A549 (cell line): ENCODE measurements around the gene CYP26A1. TPM values are rescaled to one million over a fixed set of nuclear protein-coding genes. Genes with fewer than 3 reads are reported as not detected.

Source experiments
- ATAC-seq, 2 experiments: fragments of 200-7000 bp in 1 of 2; fragments of >200 bp in 1 of 2; cut with Nextera tagmentation in 1 of 2; cut with Tn5 transposase in 1 of 2; 3 replicates each; pipeline versions ENCODE4 v1.8.0 to v1.9.1; 2018 to 2020; ENCODE audit warnings: mild to moderate bottlenecking in 1 of 2, moderate library complexity in 1 of 2
- CTCF ChIA-PET: fragments of 300-600 bp; sonication (Branson Sonifier 250); formaldehyde crosslinking; extraction: SDS; loops from one replicate; lab custom pipeline; 2021; ENCODE audit warnings: antibody characterized with exemption, inconsistent platforms; lab: Yijun Ruan, JAX
- POLR2A ChIA-PET: fragments of 350-600 bp; formaldehyde crosslinking; extraction: SDS; loops from one replicate; lab custom pipeline; 2021; ENCODE audit warnings: antibody characterized with exemption, inconsistent platforms; lab: Yijun Ruan, JAX
- DNase-seq, 2 experiments: peaks; one replicate each; pipeline versions ENCODE4 v3.0.0 to v3.0.0-alpha.2; 2011 to 2016; ENCODE audit warnings: low read depth in 1 of 2, low spot score in 1 of 2
- FAIRE-seq: peaks from 2 replicates; lab custom pipeline; 2011; peaks lifted over from hg19 to GRCh38; lab: Jason Lieb, UNC
- H3K27ac ChIP-seq, 2 experiments: fragments of >200 bp; sonication (Bioruptor Twin); formaldehyde crosslinking; 3 replicates each; pipeline ENCODE4 v1.5.1; 2016 to 2017
- H3K4me1 ChIP-seq: fragments of >200 bp; sonication (Bioruptor Twin); formaldehyde crosslinking; 3 replicates; pipeline ENCODE4 v1.6.1; 2016
- H3K4me2 ChIP-seq: fragments of >200 bp; sonication (Bioruptor Twin); formaldehyde crosslinking; 3 replicates; pipeline ENCODE4 v1.6.1; 2016
- H3K4me3 ChIP-seq: fragments of >200 bp; sonication (Bioruptor Twin); formaldehyde crosslinking; 3 replicates; pipeline ENCODE4 v1.5.1; 2016
- H3K9me3 ChIP-seq: fragments of >200 bp; sonication (Bioruptor Twin); formaldehyde crosslinking; 3 replicates; pipeline ENCODE4 v1.6.1; 2016
- ATOH8 ChIP-seq: fragments of 250-450 bp; sonication (Bioruptor Pico); IDR thresholded peaks from 2 replicates; pipeline ENCODE4 v1.5.0; 2020; ENCODE audit warnings: low read depth, mild to moderate bottlenecking, moderate library complexity
- CEBPB ChIP-seq, 2 experiments: fragments of >200 bp in 1 of 2; sonication (Bioruptor Twin) in 1 of 2; formaldehyde crosslinking in 1 of 2; IDR thresholded peaks; 2 replicates each; pipeline ENCODE4 v1.6.1; 2012 to 2016
- CHD4 ChIP-seq: fragments of 200-600 bp; sonication (generic); IDR thresholded peaks from 2 replicates; pipeline ENCODE4 v1.6.1; 2016; ENCODE audit warnings: antibody characterized with exemption, mild to moderate bottlenecking, borderline replicate concordance
- FOSB ChIP-seq: fragments of 250-450 bp; sonication (Bioruptor Pico); IDR thresholded peaks from 2 replicates; pipeline ENCODE4 v1.5.0; 2020; ENCODE audit warnings: mild to moderate bottlenecking, moderate library complexity
- FOSL2 ChIP-seq, 2 experiments: fragments of 450-650 bp in 1 of 2; fragments of >200 bp in 1 of 2; sonication (Bioruptor Twin) in 1 of 2; formaldehyde crosslinking; IDR thresholded peaks; 2 replicates each; pipeline versions ENCODE4 v1.5.0 to v1.6.1; 2016 to 2020; ENCODE audit warnings: mild to moderate bottlenecking in 1 of 2, moderate library complexity in 1 of 2
- GATA3 ChIP-seq: IDR thresholded peaks from 2 replicates; pipeline ENCODE4 v1.6.1; 2012; ENCODE audit warnings: borderline replicate concordance
- HDAC2 ChIP-seq: fragments of 200-600 bp; sonication (generic); IDR thresholded peaks from 2 replicates; pipeline ENCODE4 v1.6.1; 2016
- HES2 ChIP-seq: fragments of >200 bp; sonication (Bioruptor Twin); formaldehyde crosslinking; IDR thresholded peaks from 2 replicates; pipeline ENCODE4 v1.6.1; 2016
- HOXB5 ChIP-seq: fragments of 250-450 bp; sonication (Bioruptor Pico); IDR thresholded peaks from 2 replicates; pipeline ENCODE4 v1.5.0; 2020; ENCODE audit warnings: mild to moderate bottlenecking, moderate library complexity
- JUNB ChIP-seq: fragments of >200 bp; sonication (Bioruptor Twin); formaldehyde crosslinking; IDR thresholded peaks from 2 replicates; pipeline ENCODE4 v1.6.1; 2016
- NFE2L2 ChIP-seq: fragments of 150-350 bp; conservative IDR thresholded peaks from 2 replicates; pipeline ENCODE4 v1.6.1; 2014; ENCODE audit warnings: low read length
- PBX3 ChIP-seq: IDR thresholded peaks from 2 replicates; pipeline ENCODE4 v1.6.1; 2012
- RARB ChIP-seq: fragments of 250-450 bp; sonication (Bioruptor Pico); IDR thresholded peaks from 2 replicates; pipeline ENCODE4 v1.8.0; 2021; ENCODE audit warnings: mild to moderate bottlenecking, moderate library complexity
- RCOR1 ChIP-seq: fragments of 150-350 bp; IDR thresholded peaks from 2 replicates; pipeline ENCODE4 v1.6.1; 2014; ENCODE audit warnings: antibody characterized with exemption, low read length, low read depth
- SMC3 ChIP-seq: fragments of >200 bp; sonication (Bioruptor Twin); formaldehyde crosslinking; IDR thresholded peaks from 3 replicates; pipeline ENCODE4 v1.6.1; 2018; ENCODE audit warnings: inconsistent platforms
- TFCP2L1 ChIP-seq: fragments of 250-450 bp; sonication (Bioruptor Pico); IDR thresholded peaks from 2 replicates; pipeline ENCODE4 v1.5.0; 2021; ENCODE audit warnings: mild to moderate bottlenecking
- TP53 ChIP-seq: fragments of 250-450 bp; sonication (Bioruptor Pico); IDR thresholded peaks from 2 replicates; pipeline ENCODE4 v1.5.0; 2021; ENCODE audit warnings: mild to moderate bottlenecking, moderate library complexity
- USF2 ChIP-seq: fragments of 450-650 bp; IDR thresholded peaks from 2 replicates; pipeline ENCODE4 v1.6.1; 2014; ENCODE audit warnings: antibody characterized with exemption
- ZFP36 ChIP-seq: fragments of 450-650 bp; IDR thresholded peaks from 2 replicates; pipeline ENCODE4 v1.6.1; 2014; ENCODE audit warnings: borderline replicate concordance; ENCODE audit not compliant: partially characterized antibody
- ZNF302 ChIP-seq: fragments of 250-450 bp; sonication (Bioruptor Pico); IDR thresholded peaks from 2 replicates; pipeline ENCODE4 v1.9.0; 2021; ENCODE audit warnings: inconsistent platforms, mild to moderate bottlenecking, moderate library complexity
- WGBS: methylation state at CpG from one replicate; pipeline ENCODE4 v1.1.6; 2017; ENCODE audit errors: missing lambda C conversion rate; 5-methylcytosine and 5-hydroxymethylcytosine counted together
- polyA plus RNA-seq, 4 experiments: library from polyadenylated mRNA; depleted of rRNA in 3 of 4; stranded (reverse); fragments of >200 nt; fragmentation: RNase III in 1 of 4; extraction: RNeasy Plus Mini Kit Qiagen cat#74134 plus additional on column Dnase treatment in 1 of 4; gene quantifications; 2 replicates in 3 of 4; 3 replicates in 1 of 4; pipeline ENCODE4 v1.2.3, GENCODE V29; 2011 to 2017

The CYP26A1 gene
- polyA plus RNA-seq, 2 of the 4 experiments (the other 2 are of a cell fraction) = 1.3 to 7.2 TPM

GRCh38 chr10:93030409-93030808 lies 43.3 kb upstream of the CYP26A1 start:
- TF ChIP-seq HDAC2 = no peak
- TF ChIP-seq GATA3 = no peak
- TF ChIP-seq JUNB = peak; percentile 48
- TF ChIP-seq FOSL2 (IDR thresholded peaks at IDR 0.05) = peak; percentile 59; the same call in 1 of the 2 replicates
- TF ChIP-seq FOSL2 (CRISPR knock-in tag; IDR thresholded peaks at IDR 0.05) = peak; percentile 87
- TF ChIP-seq FOSB (CRISPR knock-in tag) = no peak
- TF ChIP-seq CEBPB (IDR thresholded peaks at IDR 0.05) = peak in 1 of 2 experiments; percentile 67; a peak in 2 of 4 replicates
- Histone ChIP-seq H3K4me2 (peak overlapping the region; percentile 68), H3K4me3 (no peak overlapping the region), H3K4me1 (peaks cover 67% of the 10 kb centered on the region), H3K9me3 (no peaks in the 10 kb centered on the region), H3K27ac (peak overlapping the region; percentile 60 to 87)
- POLR2A ChIA-PET = interaction anchor here (0.7 kb wide), 1 partner anchor 456 kb away, joined by 3 read pairs; the partner anchor contains the start of gene IDE
- ATAC-seq (peak; percentile 77 to 79; a peak in 3 of 6 replicates), DNase-seq (peak; percentile 23 to 28), FAIRE-seq (peak; percentile 92)
- CTCF ChIA-PET = no interaction called here

- CTCF ChIA-PET = interaction anchor here (0.7 to 1.2 kb wide), 4 partner anchors 28 to 59 kb away, joined by 3 read pairs; no protein-coding TSS in a partner anchor
- no peak for FAIRE-seq
Observed at GRCh38 chr10:93032105-93032808, 41.4 kb upstream of the CYP26A1 start.

GRCh38 chr10:93032809-93033137 lies 40.9 kb upstream of the CYP26A1 start:
- peak; percentile 63 for FAIRE-seq
- POLR2A ChIA-PET = no interaction called here
- CTCF ChIA-PET = interaction anchor here (0.7 to 1.2 kb wide), 4 partner anchors 28 to 60 kb away, joined by 3 read pairs; no protein-coding TSS in a partner anchor

More at GRCh38 chr10:93032105-93032808, 41.4 kb upstream of the CYP26A1 start:
- Histone ChIP-seq H3K27ac (0 out of 6 replicates have a peak overlapping the region, but pooled peaks of 1 of the 2 experiments have one; percentile 4), H3K9me3 (no peaks in the 10 kb centered on the region), H3K4me3 (no peak overlapping the region), H3K4me2 (peak overlapping the region; percentile 35; the same call in 2 of the 3 replicates), H3K4me1 (peaks cover 60% of the 10 kb centered on the region)
- no peak for DNase-seq
- 76% methylated on average over 5 of the region's 5 CpGs for WGBS
- ATAC-seq = no peak; a peak in 1 of 6 replicates
- POLR2A ChIA-PET = no interaction called here
- TF ChIP-seq ATOH8 (CRISPR knock-in tag) (no peak), PBX3 (no peak), NFE2L2 (no peak), ZFP36 (no peak), GATA3 (no peak), USF2 (no peak), HES2 (no peak), SMC3 (no peak), RCOR1 (no peak), TP53 (CRISPR knock-in tag) (no peak)

More at GRCh38 chr10:93032809-93033137, 40.9 kb upstream of the CYP26A1 start:
- DNase-seq = no peak
- H3K4me3 ChIP-seq = no peak overlapping the region
- H3K27ac ChIP-seq = no peak overlapping the region
- TF ChIP-seq HOXB5 (no peak), RARB (CRISPR knock-in tag) (no peak), TFCP2L1 (CRISPR knock-in tag) (no peak), ZNF302 (no peak), CHD4 (no peak)
- ATAC-seq = peak in 1 of 2 experiments; percentile 49; a peak in 2 of 6 replicates
- H3K4me1 ChIP-seq = peaks cover 60% of the 10 kb centered on the region
- H3K9me3 ChIP-seq = no peaks in the 10 kb centered on the region
- peak overlapping the region; percentile 35; the same call in 2 of the 3 replicates for H3K4me2 ChIP-seq
- 86% methylated on average over 1 of the region's 1 CpG for WGBS
